HEK293T (cell line): Measurements from ENCODE around the gene MRPL33.

ENCODE experiments used
- CTCF ChIA-PET: fragments of 350-600 bp; formaldehyde crosslinking; extraction: SDS; loops from one replicate; lab custom pipeline; 2021; ENCODE audit warnings: antibody characterized with exemption, inconsistent platforms; lab: Yijun Ruan, JAX
- POLR2A ChIA-PET: fragments of 350-600 bp; formaldehyde crosslinking; extraction: SDS; loops from one replicate; lab custom pipeline; 2020; ENCODE audit warnings: antibody characterized with exemption, inconsistent platforms; lab: Yijun Ruan, JAX
- DNase-seq: peaks from one replicate; pipeline ENCODE4 v3.0.0; 2012; ENCODE audit warnings: mixed read lengths; ENCODE audit errors: extremely low spot score
- ARNT ChIP-seq: fragments of 450-650 bp; IDR thresholded peaks from 2 replicates; pipeline ENCODE4 v1.6.1; 2017; ENCODE audit warnings: mild to moderate bottlenecking
- BHLHE40 ChIP-seq: fragments of 450-650 bp; IDR thresholded peaks from 2 replicates; pipeline ENCODE4 v1.6.1; 2016; ENCODE audit warnings: mild to moderate bottlenecking, moderate library complexity, borderline replicate concordance
- CTBP1 ChIP-seq: fragments of 450-650 bp; IDR thresholded peaks from 2 replicates; pipeline ENCODE4 v1.6.1; 2016; ENCODE audit warnings: borderline replicate concordance
- ELF4 ChIP-seq: fragments of 450-650 bp; IDR thresholded peaks from 2 replicates; pipeline ENCODE4 v1.6.1; 2017; ENCODE audit warnings: antibody characterized with exemption
- FOXA1 ChIP-seq: fragments of 450-650 bp; IDR thresholded peaks from 2 replicates; pipeline ENCODE4 v1.6.1; 2016; ENCODE audit warnings: mild to moderate bottlenecking
- FOXK2 ChIP-seq: fragments of 450-650 bp; IDR thresholded peaks from 2 replicates; pipeline ENCODE4 v1.6.1; 2016; ENCODE audit warnings: mild to moderate bottlenecking
- FOXM1 ChIP-seq: fragments of 450-650 bp; IDR thresholded peaks from 2 replicates; pipeline ENCODE4 v1.6.1; 2017; ENCODE audit warnings: mild to moderate bottlenecking, borderline replicate concordance
- HDGF ChIP-seq: fragments of 450-650 bp; IDR thresholded peaks from 2 replicates; pipeline ENCODE4 v1.6.1; 2017; ENCODE audit warnings: antibody characterized with exemption, borderline replicate concordance
- L3MBTL2 ChIP-seq: fragments of 450-650 bp; conservative IDR thresholded peaks from 2 replicates; pipeline ENCODE4 v1.6.1; 2016; ENCODE audit warnings: mild to moderate bottlenecking
- LEF1 ChIP-seq: fragments of 450-650 bp; IDR thresholded peaks from 2 replicates; pipeline ENCODE4 v1.6.1; 2017; ENCODE audit warnings: mild to moderate bottlenecking, borderline replicate concordance
- NFRKB ChIP-seq: fragments of 450-650 bp; IDR thresholded peaks from 2 replicates; pipeline ENCODE4 v1.6.1; 2016; ENCODE audit warnings: mild to moderate bottlenecking, moderate library complexity
- SP1 ChIP-seq: fragments of 450-650 bp; IDR thresholded peaks from 2 replicates; pipeline ENCODE4 v1.6.1; 2017
- SUZ12 ChIP-seq: fragments of 450-650 bp; IDR thresholded peaks from 2 replicates; pipeline ENCODE4 v1.6.1; 2016; ENCODE audit warnings: mild to moderate bottlenecking
- TARDBP ChIP-seq: fragments of 450-650 bp; IDR thresholded peaks from 2 replicates; pipeline ENCODE4 v1.6.1; 2016
- ZNF384 ChIP-seq: fragments of 450-650 bp; IDR thresholded peaks from 2 replicates; pipeline ENCODE4 v1.6.1; 2016
- TF ChIP-seq, protein P1 (sequence below): fragments of 450-650 bp; IDR thresholded peaks from 2 replicates; pipeline ENCODE4 v1.6.1; 2016

Gene MRPL33

DNA sequence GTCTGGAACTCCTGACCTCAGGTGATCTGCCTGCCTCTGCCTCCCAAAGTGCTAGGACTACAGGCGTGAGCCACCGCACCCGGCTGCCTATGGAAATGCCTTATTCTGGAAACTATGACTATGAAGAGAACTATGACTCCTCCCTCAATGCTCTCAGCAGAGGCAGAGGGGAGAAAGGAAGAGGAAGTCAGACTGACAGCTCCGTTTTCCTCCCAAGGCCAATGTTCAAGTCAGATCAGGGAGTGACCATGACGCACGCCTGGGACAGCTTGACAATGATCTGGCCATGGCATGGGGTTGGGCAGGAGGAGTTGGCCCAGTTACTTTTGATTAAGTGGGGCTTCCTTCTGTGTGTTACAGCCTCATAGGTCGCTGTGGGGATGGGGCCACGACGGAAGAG lies 44.3 kb upstream of the MRPL33 start:
- POLR2A ChIA-PET: no interaction called here
- TF ChIP-seq L3MBTL2 (no peak), HDGF (no peak), SUZ12 (no peak), CTBP1 (no peak), NFRKB (no peak), TARDBP (no peak), FOXM1 (no peak), FOXA1 (no peak)
- TF ChIP-seq, protein P1, sequence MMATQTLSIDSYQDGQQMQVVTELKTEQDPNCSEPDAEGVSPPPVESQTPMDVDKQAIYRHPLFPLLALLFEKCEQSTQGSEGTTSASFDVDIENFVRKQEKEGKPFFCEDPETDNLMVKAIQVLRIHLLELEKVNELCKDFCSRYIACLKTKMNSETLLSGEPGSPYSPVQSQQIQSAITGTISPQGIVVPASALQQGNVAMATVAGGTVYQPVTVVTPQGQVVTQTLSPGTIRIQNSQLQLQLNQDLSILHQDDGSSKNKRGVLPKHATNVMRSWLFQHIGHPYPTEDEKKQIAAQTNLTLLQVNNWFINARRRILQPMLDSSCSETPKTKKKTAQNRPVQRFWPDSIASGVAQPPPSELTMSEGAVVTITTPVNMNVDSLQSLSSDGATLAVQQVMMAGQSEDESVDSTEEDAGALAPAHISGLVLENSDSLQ: no peak
- DNase-seq: no peak
- CTCF ChIA-PET: no interaction called here

GRCh38 chr2:27728081-27728858 lies 43.2 kb upstream of the MRPL33 start:
- TF ChIP-seq FOXM1 (no peak), FOXA1 (no peak), BHLHE40 (no peak), SUZ12 (no peak), FOXK2 (no peak), L3MBTL2 (no peak), TARDBP (no peak), NFRKB (no peak), ELF4 (no peak), SP1 (no peak), CTBP1 (no peak), ARNT (no peak), HDGF (no peak), ZNF384 (no peak), LEF1 (no peak)
- TF ChIP-seq, protein P1: no peak
- no peak for DNase-seq
- ChIA-PET POLR2A (no interaction called here), CTCF (interaction anchor here (0.7 to 1.3 kb wide), 2 partner anchors 9 to 45 kb away, joined by 3 read pairs; no protein-coding TSS in a partner anchor)

DNA sequence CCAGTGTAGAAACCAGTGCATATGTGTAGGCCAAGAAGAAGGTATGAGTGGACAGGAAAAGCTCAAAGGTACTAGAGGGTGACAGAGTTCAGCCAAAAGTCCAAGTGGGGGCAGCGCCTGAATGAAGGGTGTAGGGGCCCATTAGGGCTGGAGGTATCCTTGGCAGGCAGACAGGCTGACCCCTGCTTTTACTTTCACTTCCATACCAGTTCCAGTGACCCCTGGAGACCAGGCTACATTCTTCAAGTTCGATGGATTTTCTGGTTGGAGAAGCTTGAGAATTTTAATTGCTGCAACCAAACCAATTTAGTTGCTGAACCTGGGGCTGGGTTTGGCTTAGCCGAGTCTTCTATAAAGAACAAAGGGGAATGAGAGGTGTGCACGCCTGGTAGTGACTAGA lies 42.3 kb upstream of the MRPL33 start:
- TF ChIP-seq HDGF (no peak), SUZ12 (no peak), SP1 (no peak)
- POLR2A ChIA-PET: no interaction called here
- CTCF ChIA-PET: interaction anchor here (1.3 kb wide), 1 partner anchor 46 kb away, joined by 3 read pairs; no protein-coding TSS in a partner anchor
- no peak for DNase-seq

DNA sequence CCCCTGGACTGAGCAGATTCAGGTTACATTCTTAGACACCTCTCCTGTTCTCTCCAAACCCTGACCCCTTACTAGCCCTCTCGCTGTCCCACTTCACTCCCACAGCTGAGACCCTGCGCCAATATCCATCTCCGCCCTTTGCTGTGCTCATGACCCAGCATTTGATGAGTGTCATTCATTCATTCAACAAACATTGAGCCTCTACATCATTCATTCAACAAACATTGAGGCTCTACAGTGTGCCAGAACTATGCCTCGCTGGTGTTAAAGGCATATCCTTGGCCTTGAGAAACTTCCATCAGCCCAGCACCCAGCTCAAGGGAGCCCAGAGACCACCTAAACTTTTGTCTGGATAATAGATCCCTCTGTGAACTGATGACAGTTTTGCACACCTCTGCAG lies 41.9 kb upstream of the MRPL33 start:
- TF ChIP-seq L3MBTL2 (no peak), CTBP1 (no peak), BHLHE40 (no peak), NFRKB (no peak), ARNT (no peak), SP1 (no peak), FOXA1 (no peak), ZNF384 (no peak), LEF1 (no peak), FOXM1 (no peak), FOXK2 (no peak), TARDBP (no peak), SUZ12 (no peak)
- TF ChIP-seq, protein P1: no peak
- POLR2A ChIA-PET: no interaction called here
- CTCF ChIA-PET: no interaction called here
- no peak for DNase-seq

DNA sequence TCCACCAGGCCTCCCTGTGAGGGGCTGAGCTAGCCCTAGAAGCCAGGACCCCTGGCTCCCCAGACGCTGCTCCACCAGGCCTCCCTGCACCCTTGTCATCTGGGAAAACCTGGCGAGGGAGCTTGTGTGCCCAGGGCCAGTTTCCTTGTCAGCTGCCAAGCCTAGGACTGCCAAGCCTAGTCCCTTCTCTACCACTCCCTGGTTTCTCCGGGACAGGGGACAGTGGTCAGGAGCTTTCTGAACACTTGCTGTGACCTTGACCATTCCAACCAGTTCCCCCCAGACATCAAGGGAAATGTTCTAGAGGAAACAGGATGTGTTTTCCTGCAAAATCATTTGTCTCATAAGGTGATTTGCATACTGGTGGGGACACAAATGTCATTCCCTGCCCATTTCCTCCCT lies 41.3 kb upstream of the MRPL33 start:
- no peak for DNase-seq
- TF ChIP-seq CTBP1: no peak
- TF ChIP-seq HDGF: no peak
- no peak for TF ChIP-seq NFRKB
- no peak for TF ChIP-seq FOXA1
- no peak for TF ChIP-seq ZNF384
- TF ChIP-seq ELF4: no peak
- no peak for TF ChIP-seq L3MBTL2
- TF ChIP-seq ARNT: no peak
- TF ChIP-seq BHLHE40: no peak
- TF ChIP-seq TARDBP: no peak
- TF ChIP-seq FOXM1: no peak
- ChIA-PET POLR2A (no interaction called here), CTCF (no interaction called here)

DNA sequence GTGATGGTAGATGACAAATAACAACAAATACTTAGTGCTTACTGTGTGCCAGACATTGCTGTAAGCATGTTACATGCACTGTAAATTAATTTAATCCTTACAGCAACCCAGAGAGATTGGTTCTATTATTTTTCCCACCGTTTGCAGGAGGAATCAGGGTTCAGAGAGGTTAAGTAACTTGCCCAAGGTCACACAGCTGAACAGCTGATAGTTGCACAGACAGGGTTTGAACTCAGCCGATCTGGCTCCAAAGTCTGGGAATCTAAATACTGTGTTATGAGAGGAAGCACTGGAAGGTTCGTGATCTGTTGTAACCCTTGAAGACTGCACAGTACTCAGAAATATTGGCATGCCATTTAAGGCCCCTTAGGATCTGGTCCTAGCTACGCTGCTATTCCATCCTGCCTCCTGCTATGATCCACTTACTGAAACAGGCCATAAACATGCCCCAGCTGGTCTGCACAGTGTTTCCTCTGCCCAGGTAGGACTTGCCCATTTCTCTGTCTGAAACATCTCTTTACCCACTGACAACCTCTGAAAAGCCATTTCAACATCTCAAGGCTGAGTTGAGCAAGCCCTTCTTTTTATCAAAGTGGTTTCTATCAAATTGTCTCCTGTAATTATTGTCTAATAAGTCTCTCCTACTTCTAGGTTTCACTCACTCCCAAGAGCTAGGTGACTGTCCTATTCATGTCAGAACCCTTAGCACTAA lies 40.4 kb upstream of the MRPL33 start:
- ChIA-PET POLR2A (no interaction called here), CTCF (interaction anchor here (2.2 kb wide), 1 partner anchor 8 kb away, joined by 11 read pairs; no protein-coding TSS in a partner anchor)
- no peak for DNase-seq
- no peak for TF ChIP-seq NFRKB
- TF ChIP-seq ELF4: no peak
- no peak for TF ChIP-seq FOXK2
- no peak for TF ChIP-seq ARNT
- no peak for TF ChIP-seq ZNF384
- TF ChIP-seq HDGF: no peak
- no peak for TF ChIP-seq FOXM1
- no peak for TF ChIP-seq LEF1
- TF ChIP-seq SUZ12: no peak
- TF ChIP-seq FOXA1: no peak
- no peak for TF ChIP-seq TARDBP
